CD4-positive, alpha-beta T cell treated with Interleukin-15 for 4 hours (primary cell): ENCODE measurements around the gene PAPOLB.

ENCODE experiments used
- DNase-seq: peaks from one replicate; pipeline ENCODE4 v3.0.0-alpha.2; 2020; ENCODE audit warnings: low spot score

The PAPOLB gene

DNA sequence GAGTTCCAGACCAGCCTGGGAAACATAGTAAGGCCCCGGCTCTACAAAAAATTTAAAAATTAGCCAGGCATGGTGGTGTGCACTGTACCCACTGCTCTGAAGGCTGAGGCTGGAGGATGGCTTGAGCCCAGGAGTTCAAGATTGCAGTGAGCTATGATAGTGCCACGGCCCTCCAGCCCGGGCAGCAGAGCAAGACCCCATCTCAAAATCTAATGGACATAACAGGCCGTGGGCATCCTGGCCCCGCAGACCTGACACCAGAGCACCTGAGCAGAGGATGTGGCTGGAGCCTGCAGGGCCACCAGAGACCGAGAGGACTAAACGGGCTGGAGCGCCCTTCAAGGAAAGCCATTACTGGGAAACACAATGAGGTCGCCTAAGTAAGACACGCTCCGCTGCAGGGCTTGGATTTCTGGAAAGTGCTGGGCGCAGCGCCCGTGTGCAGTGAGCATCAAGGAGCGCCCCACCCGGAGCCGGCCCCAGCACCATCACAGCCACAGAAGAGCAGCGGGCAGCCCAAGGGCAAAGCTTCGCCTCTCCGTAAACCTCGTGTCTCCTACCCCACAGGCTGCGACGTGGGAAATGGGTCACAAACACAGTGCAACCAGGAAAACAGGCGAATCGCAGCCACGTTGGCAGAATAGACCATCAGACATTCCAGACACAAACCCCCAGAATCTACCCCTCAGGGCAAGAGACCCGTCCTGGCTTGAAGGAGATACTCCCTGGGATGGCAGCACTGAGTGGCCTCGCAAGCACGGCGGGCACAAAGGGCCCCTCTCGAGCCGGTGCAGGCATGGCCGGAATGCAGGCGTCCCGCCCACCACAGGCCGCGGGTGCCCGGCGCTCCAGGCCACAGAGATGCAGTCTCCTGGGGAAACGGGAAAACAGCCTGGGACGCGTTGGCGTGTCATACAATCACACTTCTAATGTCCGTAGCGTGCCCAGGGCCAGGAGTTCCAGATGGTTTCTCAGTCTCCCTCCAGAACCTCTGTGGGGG lies 16.8 kb upstream of the PAPOLB start:
- DNase-seq, result no peak

- no peak for DNase-seq
Observed at GRCh38 chr7:4876586-4876985, 14.8 kb upstream of the PAPOLB start.

DNA sequence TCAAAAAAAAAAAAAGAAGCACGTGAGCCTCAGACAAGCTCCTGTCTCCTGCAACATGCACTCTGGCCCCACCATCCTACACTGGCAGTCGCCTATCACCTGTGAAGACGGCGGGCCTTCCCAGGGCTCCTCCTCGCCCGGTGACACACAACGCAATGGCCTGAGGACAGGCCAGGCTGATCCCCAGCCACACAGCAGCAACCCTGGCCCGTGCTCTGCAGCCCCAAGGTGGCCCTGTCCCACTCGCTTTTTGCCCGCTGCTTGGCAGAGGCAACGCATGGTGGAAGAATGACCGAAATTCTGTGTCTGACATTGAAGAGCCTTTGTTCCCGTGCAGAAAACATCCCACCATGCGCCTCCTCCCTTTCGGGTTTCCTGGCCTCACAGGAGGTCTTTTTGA lies 13.6 kb upstream of the PAPOLB start:
- no peak for DNase-seq

DNA sequence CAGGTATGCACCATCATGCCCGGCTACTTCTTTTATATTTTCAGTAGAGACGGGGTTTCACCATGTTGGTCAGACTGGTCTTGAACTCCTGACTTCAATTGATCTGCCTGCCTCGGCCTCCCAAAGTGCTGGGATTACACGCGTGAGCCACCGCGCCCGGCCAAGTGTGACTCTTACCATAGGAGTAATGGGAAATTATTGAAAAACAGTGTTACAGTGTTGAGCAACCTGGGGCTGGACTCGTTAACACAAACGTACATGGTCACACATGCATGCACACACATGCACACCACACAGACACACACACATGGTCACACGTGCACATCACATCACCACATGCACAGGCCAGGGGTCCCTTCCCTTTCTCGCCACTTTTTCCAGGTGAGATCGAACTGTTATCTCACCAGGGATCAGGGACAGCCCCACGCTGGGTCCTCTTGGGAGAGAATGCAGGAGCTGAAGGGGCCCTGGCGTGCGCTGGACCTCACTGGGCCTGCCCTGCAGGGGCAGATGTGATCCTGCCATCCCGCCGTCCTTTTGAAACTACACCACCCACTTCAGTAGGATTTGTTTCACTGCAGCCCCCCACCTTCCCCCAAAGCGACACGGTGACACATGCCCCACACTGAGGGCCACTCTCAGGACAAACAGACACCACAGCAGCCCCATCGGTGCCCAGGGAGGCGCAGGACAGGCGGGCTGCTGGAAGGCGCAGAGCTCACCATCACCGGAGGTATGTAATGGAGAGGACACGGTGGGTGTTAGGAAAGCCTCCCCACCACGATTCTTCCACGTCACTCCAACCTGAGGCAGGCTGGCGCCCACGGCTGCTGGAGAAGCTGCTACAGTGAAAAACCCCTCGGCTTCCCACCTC lies 11.5 kb upstream of the PAPOLB start:
- no peak for DNase-seq

DNA sequence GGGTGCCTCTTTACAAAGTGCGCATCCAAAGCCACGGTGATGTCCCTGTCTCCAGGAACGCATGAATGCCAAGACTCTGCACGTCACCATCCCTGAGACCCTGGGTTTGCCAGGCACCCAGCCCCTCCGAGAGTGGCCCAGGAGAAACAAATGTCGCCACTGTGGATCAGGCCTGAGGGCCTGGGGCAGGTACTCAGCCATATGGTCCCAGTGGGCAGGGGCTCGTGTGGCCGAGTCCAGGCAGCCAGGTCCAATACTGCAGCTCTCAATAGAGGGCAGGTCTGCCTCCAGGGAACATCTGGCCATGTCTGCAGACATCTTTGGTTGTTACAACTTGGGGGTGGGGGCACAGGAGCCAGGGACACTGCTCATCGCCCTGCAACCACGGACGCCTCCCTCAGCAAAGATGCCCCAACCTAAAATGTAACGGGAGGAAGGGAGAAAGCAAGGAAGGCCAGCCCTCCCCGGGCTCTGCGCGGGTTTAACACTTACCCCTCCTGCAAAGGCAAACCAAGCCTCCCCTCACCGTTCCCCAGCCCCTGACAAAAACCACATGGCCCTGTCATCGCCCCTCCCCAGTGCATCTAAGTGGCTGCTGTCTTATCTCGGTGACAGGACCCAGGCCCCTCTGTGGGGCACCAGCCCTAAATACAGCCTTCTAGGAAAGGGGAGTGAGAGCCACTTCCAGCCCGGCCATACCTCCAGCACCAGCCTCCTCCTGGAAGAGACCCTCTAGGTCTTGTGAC lies 10.3 kb upstream of the PAPOLB start:
- DNase-seq, result no peak

GRCh38 chr7:4871056-4871680 lies 9.3 kb upstream of the PAPOLB start:
- no peak for DNase-seq

GRCh38 chr7:4868493-4868892 lies 6.7 kb upstream of the PAPOLB start:
- no peak for DNase-seq

DNA sequence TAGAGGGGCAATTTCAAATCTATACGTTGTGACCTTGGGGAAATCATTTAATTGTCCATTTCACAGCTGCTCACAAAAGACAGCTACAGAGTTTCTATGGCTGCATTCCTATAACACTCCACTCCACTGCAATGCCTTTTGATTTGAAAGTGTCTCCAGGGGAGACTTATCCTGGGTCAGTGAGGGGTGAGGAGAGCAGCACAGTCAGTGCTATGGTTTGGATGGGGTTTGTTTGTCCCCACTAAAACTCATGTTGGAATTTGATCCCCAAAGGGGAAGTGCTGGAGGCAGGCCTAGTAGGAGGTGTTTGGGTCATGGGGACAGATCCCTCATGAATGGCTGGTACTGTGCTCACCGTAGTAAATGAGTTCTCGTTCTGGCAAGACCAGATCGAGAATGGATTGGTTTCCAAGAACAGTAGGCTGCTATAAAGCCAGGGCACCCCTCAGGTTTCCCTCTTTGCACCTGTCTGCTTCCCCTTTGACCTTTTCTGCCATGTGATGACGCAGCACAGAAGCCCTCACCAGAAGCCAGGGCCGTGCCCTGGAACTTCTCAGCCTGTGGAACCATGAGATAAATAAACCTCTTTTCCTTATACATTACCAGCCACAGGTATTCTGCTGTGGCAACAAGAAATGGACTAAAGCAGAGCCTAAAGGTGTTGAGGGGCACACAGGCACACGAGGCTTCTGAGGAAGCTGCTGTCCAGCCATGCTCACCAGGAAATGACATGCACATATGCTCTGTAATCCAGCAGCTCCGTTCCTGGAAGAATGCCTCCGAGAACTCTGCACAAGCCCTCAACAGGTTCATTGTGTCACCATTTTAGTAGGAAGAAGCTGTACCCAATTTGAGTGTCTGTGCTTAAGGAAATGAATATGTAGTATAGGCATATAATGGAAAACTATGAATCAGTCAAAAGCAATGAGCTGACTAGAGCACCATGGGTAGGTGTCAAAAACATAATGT lies 5.0 kb upstream of the PAPOLB start:
- DNase-seq, result no peak

DNA sequence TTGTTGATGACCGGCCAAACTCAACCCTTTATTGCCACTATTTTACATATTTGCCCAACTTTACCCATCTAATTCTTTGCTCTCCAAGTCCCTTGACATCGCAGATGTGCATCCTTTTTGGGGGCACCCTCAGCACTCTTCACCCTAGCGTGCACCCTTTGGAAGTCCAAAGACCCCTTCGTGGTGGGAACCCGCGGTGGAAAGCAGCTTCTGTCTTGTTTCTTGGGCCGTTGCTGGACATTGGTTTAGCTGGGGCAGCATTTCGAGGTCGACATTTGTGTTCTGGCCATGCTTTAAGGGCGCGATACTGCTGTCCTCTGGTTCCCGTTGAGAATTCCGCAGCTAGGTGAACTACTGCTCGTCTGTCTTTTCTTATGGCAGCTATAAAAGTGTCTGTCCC lies 326 bp upstream of the PAPOLB start:
- DNase-seq, result no peak

- DNase-seq, result no peak
Observed at GRCh38 chr7:4861227-4861626, 603 bp downstream of the PAPOLB start.

GRCh38 chr7:4857189-4857588 lies 4.6 kb downstream of the PAPOLB start:
- DNase-seq, result no peak

DNA sequence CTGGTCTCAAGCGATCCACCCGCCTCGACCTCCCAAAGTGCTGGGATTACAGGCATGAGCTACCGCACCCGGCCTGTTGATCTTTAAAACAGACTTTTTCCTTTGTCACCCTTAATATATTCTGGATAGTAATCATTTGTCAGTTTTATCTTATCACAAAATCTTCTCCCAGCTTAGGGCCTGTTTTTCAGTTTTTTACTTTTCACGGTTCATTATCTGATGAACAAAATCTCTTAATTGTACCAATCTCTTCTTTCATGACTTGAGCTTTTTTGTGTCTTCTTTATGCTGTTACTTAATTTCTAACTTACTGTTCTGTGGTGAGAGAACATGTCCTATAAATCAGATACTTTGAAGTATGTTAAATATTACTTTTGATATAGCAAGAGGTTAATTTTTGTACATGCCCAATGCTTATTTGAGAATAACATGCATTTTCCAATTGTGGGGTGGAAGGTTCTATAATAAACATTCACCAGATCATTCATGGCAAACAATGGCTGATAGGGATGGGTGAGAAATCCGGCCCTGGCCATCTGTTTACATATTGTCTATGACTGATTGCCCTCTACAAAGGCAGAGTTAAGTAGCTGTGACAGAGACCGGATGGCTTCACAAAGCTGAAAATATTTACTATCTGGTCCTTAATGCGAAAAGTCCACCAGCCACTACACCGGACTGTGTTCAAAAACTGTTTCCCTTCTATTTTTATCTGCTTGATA lies 5.3 kb downstream of the PAPOLB start:
- no peak for DNase-seq

DNA sequence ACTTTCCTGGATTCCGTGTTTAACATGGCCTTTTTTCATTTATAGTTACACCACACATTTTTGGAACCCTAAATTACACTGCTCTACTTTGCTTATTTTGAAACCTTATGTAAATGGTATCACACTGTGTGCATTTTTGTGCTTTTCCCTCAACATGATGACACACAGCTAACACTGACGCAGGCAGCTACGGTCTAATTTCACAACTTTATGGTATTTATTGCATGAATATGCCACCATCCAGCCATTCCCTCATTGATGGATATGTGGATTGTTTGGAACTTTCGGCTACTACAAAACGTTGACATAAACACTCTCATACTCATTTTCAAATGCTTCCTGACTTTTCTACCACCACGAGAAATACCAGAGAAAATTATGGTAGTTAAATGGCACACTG lies 6.9 kb downstream of the PAPOLB start:
- no peak for DNase-seq

DNA sequence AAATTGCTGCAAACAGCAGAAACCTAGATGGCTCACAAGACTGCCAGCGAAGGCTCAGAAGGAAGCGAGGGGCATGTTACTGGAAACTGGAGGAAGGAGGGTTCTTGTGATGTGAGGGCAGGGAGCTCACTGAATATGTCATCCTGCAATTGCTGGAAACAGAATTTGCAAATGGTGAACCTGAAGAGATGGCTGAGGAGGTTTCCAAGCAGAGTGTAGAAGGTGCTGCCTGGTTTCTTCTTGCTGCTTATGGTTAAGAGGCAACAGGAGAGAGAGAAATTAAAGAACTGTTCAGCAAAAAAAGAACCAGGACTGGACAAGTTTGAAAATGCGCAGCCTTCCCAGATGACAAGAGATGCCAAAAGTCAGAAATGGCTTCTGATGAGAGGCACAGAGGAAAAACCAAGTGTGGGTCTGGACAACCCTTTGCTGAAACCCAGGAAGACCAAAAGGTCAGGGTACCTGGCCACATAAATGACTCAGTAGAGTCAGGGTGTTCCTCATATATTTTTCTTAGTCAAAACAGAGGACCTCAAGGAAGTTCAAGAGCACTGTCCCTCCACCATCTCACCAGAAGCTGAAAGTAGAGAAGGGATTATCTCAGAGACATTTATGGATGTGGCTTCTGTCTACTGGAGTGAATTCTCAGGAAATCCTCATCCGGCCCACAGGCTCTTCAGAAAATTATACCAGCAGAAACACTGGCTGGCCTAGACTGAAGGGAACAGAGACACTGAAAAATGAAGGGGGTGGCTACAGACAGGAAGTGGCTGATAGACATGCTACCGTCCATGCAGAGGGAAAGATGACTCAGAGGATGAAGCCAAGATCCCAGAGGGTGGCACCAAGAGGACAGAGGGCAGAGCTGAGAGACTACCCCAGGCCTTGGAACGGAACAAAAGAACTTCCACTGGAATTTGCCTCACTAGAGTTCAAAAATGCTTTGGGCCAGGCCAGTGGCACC lies 10.1 kb downstream of the PAPOLB start:
- no peak for DNase-seq

DNA sequence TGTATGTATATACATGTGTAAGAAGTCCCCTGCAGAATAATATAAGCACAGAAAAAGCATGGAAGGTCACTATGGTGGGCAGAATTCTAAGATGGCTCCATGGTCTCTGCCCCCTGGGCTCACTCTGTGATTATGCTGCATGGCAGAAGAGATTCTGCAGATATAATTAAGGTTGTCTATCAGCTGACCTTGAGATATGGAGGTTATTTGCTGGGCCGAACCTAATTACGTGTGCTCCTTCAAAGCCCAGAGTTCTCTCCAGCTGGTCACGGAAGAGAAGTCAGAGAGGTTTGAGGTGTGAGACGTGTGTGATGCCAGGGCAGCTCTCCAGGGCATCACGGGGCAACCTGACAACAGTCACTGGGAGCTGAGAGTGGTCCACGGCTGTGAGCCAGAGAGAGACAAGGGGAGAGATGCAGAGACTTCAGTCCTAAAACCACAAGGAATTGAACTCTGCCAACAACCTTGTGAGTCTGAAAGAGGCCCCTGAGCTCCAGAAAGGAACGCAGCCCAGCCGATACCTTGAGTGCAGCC lies 11.5 kb downstream of the PAPOLB start:
- no peak for DNase-seq

GRCh38 chr7:4849390-4849789 lies 12.4 kb downstream of the PAPOLB start:
- DNase-seq, result no peak

GRCh38 chr7:4845740-4846142 lies 16.1 kb downstream of the PAPOLB start:
- no peak for DNase-seq

GRCh38 chr7:4842319-4843064 lies 19.3 kb downstream of the PAPOLB start:
- DNase-seq, result no peak
